ENCODE measurements around the gene KLF3.
"Not testable (repeated sequence)": the region's sequence is repeated elsewhere in the genome, so short reads cannot be mapped to it uniquely, and the experiment has no call there.

Gene KLF3

DNA sequence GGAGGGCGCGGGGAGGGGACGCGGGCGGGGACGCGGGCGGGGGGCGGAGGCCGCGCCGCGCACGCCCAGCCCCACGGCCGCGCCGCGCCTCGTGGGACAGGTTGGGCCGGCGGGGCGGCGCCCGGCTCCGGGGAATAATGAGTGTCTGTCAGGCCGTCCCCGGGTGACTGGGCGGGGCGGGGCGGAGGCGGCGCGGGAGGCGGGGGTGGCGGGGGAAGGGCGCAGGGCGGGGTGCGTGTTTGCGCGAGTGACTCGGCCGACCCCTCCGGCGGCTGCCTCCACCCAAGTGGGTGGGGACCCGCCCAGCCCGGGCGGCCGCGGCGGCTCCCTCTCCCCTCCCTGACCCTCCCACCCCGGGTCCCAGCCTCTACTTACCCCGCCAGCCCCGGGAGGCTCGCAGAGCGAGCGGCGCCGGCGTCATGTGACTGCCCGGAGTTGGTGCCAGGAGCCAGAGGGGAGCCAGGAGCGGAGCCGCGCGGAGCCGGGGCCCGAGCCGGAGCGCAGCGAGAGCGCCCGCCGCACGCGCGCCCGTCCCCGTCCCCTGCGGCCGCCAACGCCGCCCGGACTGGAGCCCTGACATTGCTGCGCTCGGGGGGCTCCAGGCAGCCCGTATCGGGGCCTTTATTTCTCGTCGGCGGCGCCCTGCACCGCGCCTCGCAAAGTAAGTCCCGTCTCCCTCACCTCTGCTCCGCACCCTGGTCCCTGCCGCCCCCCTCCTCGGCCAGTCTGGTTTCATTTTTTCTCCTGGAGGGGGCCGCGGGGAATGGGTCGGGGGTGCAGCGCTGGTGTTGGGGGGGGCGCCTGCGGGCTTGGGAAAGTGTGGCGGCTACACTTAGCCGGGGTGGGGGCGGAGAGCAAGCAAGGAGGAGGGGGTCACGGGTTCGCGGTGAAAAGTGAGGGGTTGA, at the start of gene KLF3:
Gene KLF3, plus strand, starts transcription at position 399 of the 905 bp plus-strand sequence. CDS start 16,427 bp downstream, outside the sequence.
- DNase-seq, result peak; percentile 62

DNA sequence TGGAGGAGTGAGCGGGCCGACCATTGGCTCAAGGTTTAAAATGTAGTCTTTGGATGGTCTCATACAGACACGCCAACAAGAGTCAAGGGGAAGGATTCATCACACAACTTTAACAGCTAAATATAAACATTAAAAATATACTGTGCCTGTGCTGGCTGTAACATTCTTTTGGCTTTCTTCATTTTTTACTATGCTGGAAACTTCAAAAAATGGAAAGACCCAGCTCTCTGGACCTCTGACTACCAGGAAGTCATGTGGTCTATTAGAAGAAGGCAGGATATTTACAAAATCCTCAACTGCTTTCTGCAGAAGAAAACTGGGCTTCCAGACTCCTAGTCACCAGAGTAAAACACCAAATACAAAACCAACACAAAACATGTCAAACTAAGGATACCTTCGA, 49.8 kb upstream of the KLF3 start:
- no peak for DNase-seq

DNA sequence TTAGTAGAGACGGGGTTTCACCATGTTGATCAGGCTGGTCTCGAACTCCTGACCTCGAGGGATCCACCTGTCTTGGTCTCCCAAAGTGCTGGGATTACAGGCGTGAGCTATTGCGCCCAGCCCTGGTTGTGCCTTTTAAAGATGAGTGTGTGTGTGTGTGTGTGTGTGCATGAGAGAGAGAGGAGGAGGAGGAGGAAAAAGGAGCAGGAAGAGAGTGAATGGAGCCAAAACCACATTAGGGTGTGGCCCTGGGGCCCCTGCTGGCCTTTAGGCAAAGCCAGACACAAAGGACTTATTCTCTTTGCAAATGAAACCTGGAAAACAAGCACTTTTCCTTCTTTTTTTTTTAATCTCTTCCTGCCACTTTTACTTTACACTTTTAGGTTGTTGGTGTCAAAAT, 48.2 kb upstream of the KLF3 start:
- no peak for DNase-seq

DNA sequence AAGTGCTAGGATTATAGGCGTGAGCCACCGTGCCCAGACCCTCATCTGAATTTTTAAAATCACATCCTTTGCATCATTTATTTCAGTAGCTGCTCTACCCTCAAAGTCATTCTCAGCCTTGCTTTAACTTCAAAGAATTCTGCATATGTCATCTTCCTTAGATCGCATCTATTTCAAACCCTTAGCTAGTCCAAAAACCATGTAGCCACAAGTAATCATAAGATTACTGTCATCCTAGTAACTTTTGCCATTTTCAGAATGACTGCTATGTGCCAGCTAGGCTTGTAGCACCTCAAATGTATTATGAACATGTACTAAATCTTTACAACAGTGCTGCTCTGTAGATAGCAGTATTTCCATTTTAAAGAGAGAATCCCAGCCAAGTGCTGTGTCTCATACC, 45.5 kb upstream of the KLF3 start:
- no peak for DNase-seq

DNA sequence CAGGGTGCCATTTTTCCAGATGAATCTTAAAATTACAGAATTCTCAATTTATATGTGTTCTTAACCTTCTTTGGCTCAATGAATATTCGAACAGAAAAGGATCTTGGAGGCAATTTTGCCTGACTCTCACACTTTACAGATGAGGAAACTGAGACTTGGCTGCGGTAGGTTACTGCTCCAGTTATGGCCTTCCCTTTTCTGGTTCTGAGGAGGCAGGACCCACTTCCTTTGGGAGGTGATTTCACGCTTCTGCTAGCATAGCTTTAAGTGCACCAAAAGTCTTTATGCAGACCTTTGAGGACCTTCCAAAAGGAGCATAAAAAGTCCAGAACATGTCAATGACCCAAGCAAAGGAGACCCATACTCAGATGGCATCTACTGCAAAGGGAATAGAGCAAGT, 44.7 kb upstream of the KLF3 start:
- no peak for DNase-seq

DNA sequence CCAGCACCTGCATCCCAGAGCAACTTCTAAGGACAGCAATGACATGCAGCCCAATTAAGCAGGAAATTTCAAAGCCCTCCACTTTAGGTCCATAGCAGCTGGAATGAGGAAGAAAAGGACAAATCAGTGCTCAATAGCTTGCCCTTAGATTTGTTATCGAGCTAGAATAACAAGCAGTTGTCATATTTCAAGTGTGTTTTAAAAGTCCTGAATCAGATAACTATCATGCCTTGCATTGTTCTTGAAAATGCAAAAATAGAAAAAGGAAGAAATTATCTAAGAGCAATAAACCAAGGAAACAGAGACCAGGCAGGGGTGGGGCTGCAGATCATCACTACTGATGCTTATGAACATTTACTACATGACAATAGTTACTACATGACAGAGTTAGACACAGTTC, 43.9 kb upstream of the KLF3 start:
- DNase-seq, result no peak

DNA sequence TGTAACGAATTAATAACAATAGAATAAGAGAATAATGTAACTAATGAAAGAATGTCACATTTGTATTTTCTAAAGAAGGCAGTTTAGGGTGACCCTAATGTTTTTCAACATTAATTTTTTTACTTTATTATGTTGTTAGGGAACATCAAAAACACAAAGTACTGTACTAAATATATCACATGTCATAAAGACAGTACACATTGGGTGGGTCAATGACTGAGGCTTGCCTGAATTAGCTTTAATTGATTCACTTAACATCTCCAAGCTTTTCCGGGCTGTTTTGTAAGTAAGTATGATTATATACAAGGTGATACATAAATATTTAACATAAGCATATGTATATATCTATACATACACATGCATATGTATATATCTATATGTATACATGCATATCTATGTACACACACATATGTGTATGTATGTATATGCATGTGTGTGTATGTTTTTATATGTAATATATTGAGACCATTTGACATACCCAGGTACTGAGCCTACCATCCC, 43.4 kb upstream of the KLF3 start:
- no peak for DNase-seq

DNA sequence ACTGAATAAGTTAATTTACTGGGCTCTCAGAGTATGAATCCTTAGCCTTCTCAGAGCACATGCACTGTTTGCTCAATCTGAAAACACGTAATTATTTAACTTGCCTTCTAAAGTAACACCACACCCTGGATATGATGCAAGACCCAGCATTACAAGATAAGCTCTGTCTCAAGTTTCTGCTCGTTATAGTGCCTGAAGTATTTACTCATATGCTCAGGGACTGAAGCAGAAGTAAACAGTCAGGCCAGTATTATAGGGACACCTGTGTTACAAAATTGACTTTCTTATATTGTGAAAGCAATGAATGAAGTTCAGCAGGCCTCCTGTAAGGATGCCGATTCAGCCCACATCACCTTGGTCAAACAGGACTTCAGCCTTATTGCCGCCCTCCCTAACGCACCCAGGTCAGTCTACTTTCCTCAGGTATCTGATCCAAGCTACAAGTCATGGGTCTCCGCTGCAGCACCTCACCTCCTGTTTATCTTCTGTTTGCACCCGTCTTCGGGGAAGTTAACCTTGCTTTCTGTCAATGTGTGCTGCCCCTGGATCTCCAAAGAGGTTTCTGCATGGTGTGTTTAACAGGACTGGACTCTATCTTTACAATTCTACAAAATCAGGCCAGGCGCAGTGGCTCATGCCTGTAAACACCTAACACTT, 42.8 kb upstream of the KLF3 start:
- DNase-seq, result no peak

DNA sequence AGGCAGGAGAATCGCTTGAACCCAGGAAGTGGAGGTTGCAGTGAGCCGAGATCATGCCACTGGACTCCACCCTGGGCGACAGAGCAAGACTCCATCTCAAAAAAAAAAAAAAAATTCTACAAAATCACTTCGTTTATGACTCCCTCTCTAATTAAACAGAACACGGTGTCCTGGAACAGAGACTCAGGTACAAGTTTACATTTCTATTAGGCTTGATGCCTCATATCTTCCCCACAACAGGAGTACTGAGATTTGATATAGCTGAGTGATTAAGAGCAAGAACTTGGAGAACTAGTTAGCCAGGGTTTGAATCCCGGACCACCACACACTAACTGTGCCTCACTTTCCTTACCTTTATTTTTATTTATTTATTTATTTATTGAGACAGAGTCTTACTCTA, 42.2 kb upstream of the KLF3 start:
- no peak for DNase-seq

DNA sequence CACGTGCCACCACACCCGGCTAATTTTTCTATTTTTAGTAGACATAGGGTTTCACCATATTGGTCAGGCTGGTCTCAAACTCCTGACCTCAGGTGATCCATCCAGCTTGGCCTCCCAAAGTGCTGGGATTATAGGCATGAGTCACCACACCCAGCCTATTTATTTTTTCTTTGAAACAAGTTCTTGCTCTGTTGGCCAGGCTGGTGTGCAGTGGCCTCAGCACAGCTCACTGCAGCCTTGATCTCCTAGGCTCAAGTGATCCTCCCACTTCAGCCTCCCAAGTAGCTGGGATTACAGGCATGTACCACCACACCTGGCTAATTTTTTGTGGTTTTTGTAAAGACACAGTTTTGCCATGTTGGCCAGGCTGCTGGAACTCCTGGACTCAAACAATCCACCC, 41.7 kb upstream of the KLF3 start:
- DNase-seq, result not testable (repeated sequence)

DNA sequence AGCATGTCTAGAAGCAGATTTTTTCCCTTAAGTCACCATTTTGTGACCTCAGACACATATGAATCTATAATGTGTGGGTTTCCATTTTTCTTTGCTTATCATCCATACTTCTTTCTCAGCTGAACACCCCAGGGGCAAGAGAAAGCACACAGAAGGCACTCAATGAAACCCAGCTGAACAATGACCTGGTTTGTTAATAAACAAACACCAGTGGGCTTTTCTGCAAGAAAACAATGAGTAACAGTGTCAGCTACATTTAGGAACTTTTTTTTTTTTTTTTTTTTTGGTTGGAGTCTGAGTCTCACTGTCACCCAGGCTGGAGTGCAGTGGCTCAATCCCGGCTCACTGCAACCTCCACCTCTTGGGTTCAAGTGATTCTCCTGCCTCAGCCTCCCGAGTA, 40.7 kb upstream of the KLF3 start:
- no peak for DNase-seq

DNA sequence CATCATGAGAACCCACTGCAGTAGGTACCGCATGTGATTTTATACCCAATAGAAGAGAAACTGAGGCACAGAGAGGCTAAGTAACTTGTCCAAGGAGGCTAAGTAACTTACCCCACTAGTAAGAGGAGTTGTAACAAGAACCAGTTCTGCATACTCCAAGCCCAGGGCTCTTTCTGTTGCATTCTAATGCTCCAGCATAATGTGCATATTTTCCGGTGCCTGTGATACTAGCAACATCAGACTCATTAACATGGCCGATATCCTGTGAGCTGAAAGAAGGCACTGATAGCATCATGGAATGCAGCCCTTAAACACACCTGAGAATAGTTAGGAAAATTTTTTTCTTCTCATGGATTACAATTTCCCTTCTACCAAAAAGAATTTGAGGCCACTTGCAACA, 39.7 kb upstream of the KLF3 start:
- DNase-seq, result no peak

DNA sequence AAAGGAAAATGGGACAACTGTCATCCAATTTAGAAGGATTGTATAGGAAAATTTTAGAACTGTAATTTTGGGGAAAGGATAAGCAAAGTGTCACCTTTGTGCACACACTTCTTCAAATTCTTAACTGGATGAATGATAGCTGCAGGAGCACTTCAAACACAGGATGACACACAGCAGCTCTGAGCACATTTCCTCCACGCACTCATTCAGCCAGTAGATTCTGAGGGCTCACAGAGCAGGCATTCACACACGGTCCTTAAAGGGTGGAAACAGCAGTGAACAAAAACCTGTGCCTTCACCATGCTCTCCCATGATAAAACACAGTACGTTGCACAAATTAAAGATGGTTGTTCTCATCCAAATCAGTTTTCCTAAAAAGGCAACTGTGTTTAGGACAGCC, 38.5 kb upstream of the KLF3 start:
- DNase-seq, result no peak

DNA sequence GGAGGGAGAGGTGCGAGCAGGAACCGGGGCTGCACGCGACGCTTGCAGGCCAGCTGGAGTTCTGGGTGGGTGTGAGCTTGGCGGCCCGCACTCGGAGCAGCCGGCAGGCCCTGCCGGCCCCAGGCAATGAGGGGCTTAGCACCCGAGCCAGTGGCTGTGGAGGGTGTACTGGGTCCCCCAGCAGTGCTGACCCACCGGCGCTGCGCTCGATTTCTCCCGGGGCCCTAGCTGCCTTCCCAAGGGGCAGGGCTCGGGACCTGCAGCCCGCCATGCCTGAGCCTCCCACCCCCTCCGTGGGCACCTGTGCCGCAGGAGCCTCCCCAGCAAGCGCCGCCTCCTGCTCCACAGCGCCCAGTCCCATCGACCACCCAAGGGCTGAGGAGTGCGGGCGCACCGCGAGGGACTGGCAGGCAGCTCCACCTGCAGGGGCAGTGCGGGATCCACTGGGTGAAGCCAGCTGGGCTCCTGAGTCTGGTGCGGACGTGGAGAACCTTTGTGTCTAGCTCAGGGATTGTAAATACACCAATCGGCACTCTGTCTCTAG, 37.0 kb upstream of the KLF3 start:
- not testable (repeated sequence) for DNase-seq

DNA sequence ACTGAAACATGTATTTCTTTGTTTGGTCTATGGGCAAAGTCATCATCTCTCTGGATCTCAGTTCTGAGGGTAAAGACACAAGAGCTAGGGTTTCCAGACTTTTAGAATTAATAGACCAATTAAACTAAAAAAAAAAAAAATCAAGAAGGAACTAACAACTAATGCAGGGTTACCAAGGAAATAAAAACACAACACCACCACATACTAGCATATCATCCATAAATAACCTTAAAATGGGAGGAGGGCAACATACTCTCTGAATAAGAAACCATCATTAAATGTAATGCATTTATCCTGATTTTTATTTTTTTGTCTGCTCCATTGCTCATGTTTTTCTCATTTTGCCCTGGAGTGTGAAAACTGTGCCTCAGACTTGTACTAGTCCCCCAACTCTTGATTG, 33.5 kb upstream of the KLF3 start:
- no peak for DNase-seq

DNA sequence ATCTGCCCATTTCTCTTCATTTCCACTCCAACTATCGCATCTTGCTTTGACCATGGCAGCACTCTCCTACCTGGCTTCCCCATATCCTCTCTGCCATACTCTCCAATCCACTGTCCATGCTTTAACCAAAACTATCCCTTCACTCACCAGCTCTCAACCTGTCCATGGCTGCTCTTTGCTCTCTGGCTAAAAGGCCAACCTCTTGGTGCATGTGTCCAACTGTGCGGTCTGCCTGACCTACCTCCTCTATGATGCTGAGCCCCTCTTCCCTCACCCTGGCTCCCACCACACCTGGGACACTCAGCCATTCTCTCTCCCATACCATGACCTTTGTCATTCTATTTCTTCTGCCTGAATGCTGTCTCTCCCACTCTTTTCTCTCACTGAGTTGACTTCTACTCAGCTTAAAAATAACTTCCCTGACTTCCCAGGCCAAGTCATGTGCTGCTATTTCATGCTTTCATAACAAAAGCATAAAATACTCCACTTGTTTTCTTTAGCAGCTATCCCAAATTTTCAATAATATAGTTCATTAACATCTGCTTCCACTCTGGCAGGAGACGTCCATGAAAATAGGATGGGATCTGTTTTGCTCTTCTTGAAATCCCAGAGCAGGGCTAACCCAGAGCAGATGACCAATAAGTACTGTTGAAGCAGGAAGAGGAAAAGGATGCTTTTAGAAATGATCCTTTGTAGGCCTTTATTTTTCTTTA, 29.8 kb upstream of the KLF3 start:
- DNase-seq, result no peak

DNA sequence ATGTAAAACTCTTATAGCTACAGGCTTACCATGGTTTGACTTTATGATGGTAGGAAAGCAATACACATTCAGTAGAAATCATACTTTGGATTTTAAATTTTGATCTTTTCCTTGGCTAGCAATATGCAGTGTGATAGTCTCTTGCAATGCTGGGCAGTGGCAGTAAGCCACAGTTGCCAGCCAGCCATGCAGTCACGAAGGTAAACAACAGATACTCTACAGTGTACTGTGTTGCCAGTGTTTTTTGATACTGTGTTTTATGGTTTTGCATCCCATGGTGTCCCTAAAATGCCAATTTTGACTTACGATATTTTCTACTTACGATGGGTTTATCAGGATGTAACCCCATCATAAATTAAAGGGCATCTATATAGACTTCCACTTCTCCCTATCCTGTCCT, 24.8 kb upstream of the KLF3 start:
- no peak for DNase-seq

DNA sequence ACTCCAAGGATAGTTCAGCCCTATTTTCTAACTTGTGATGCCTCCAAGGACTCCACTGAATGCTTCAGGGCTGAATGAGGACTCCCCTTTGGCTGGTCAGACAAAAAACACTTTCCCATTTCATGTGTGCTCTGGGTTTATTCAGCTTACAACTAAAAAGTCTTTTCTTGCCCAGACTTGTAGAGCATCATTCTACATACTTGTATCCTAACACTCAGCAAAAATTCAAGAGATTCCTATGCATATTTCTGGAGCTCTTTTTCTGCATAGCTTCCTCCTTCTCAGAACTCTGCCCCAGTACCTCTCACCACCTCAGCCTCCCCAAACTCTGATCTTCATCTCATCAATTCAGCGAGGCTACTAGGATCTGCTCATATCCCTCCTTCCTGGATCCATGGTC, 22.2 kb upstream of the KLF3 start:
- DNase-seq, result no peak

DNA sequence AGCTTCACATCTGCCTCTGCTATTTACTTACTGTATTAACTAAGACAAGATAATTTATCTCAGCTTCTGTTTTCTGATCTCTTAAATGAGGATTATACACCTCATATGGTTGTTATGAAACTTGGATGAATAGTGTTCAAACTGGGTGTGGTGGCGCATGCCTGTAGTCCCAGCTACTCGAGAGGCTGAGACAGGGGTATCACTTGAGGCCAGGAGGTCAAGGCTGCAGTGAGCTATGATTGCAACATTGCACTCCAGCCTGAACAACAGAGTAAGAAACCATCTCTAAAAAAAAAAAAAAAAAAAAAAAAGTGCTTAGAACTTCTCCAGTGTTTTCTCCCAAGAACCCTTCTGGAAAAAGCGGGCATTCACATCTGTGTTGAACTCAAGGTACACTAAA, 19.8 kb upstream of the KLF3 start:
- DNase-seq, result no peak

DNA sequence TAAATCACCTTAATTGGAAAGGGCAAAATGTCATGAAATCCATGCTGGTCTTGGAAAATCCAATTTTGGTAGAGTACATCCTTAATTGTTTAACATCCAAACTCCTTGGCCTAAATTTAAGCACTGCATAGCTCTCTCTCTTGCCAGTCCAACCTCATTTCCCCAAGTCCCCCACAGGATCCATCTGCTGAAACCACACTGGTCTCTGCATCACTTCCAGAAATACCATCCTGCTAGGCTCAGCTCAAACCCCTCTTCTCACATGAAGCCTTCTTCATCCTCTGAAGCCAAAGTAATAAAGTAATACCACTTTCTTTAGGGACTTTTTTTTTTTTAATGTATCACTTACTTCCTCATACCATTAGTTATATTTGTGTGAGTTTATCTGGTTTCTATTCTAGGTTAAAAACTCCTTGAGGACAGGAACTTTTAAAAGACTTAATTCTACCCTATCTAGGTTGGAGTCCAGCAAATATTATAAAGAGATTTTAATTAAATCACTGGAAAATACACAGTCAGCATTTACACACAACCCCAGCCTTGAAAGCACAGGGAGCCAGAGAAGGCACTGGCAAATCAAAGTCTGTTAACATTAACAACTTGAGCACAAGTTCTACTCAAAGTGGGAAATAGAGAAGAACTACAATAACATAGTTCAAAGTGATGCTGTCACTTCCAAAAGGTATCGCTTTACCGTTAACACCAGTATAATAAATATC, 16.7 kb upstream of the KLF3 start:
- no peak for DNase-seq

DNA sequence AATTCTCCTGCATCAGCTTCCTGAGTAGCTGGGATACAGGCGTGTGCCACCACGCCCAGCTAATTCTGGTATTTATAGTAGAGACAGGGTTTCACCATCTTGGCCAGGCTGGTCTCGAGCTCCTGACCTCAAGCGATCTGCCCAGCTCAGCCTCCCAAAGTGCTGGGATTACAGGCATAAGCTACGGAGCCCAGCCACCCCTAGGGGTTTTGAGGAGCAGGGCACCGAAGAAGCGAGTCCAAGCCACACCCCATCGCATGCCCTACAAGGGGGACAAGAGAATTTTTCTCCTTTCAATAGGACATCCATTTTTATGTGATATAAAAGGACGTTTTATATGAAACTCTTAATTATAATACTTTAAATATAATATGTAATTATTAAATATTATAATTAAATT, 13.9 kb upstream of the KLF3 start:
- no peak for DNase-seq

DNA sequence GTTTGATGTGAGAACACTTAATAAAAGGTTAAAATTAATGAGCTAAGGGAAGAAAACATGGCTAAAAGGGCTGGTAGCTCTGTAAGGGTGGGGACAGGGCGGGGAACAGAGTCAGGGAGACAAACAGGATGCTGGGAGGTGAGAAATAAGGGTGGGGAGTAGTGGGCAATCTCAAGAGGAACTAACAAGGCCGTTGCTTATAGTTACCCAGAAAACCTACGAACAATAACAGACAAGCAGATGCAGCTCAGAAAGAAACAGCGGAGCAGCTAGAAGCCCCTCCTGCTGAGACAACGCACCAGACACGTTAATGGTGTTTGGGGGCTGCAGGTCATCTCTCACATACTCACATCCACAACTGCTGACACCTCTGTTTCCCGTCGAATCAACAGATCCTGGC, 9.7 kb upstream of the KLF3 start:
- no peak for DNase-seq

DNA sequence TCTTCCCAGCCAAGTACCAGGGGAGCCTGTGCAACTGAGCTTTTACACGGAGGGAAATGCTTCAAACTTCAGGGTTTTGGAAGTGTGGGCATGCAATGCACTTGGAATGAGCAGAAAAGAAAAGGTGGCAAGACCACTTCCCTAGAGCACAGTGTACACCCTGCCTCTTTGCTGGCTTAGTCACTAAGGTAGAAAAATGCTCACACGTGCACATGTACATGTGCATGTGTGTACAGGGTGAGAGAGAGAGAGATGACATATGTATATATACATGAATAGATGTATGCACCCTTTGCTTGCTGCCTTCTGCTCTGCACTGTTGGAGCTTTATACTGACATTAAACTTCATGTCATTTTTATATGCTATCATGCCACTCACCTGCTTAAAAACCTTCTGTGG, 7.9 kb upstream of the KLF3 start:
- no peak for DNase-seq

Data from NCI-H1694 treated with DMSO at 0.1 percent for 48 hours (cell line).